Epithelial cell of proximal tubule (primary cell): Measurements from ENCODE around the gene GREB1L. TPM values are rescaled to one million over a fixed set of nuclear protein-coding genes. Genes with fewer than 3 reads are reported as not detected.

Experiments used
- DNase-seq: peaks from one replicate; pipeline ENCODE4 v3.0.0-alpha.2; 2011; ENCODE audit warnings: low read depth
- H3K4me3 ChIP-seq: 2 replicates; pipeline ENCODE4 v1.5.1; 2011; ENCODE audit warnings: low read depth, mild to moderate bottlenecking, low read length
- CTCF ChIP-seq: conservative IDR thresholded peaks from 2 replicates; pipeline ENCODE4 v1.5.1; 2012; ENCODE audit warnings: low read depth, mild to moderate bottlenecking, low read length
- total RNA-seq: library from RNA; depleted of rRNA; stranded (reverse); fragments of >200 nt; gene quantifications from 2 replicates; pipeline ENCODE4 v1.2.3, GENCODE V29; 2015

GREB1L gene
- total RNA-seq, 1 donor from 2014 or later: 6.2 TPM

- no peak overlapping the region for H3K4me3 ChIP-seq
- no peak for DNase-seq
- no peak for TF ChIP-seq CTCF
These were observed 219.4 kb downstream of the GREB1L start for GRCh38 chr18:21461460-21461859.

- no peak for DNase-seq
- TF ChIP-seq CTCF: no peak
- no peak overlapping the region for H3K4me3 ChIP-seq
These were observed 221.7 kb downstream of the GREB1L start for GRCh38 chr18:21463718-21464117.

GRCh38 chr18:21468514-21469164, 226.6 kb downstream of the GREB1L start:
- DNase-seq: no peak
- TF ChIP-seq CTCF: no peak
- H3K4me3 ChIP-seq: no peak overlapping the region

GRCh38 chr18:21472741-21473140, 230.7 kb downstream of the GREB1L start:
- no peak for TF ChIP-seq CTCF
- no peak overlapping the region for H3K4me3 ChIP-seq
- DNase-seq: no peak

GRCh38 chr18:21474621-21475020, 232.6 kb downstream of the GREB1L start:
- no peak for TF ChIP-seq CTCF
- DNase-seq: no peak
- H3K4me3 ChIP-seq: no peak overlapping the region

- H3K4me3 ChIP-seq: no peak overlapping the region
- no peak for DNase-seq
- TF ChIP-seq CTCF: no peak
These were observed 237.7 kb downstream of the GREB1L start for GRCh38 chr18:21479721-21480120.

- DNase-seq: no peak
- TF ChIP-seq CTCF: no peak
- H3K4me3 ChIP-seq: no peak overlapping the region
These were observed 239.7 kb downstream of the GREB1L start for GRCh38 chr18:21481739-21482138.
